HepG2 (cell line): ENCODE measurements around the gene CACTIN.

Experiments used
- BCLAF1 ChIP-seq: fragments of 450-650 bp; IDR thresholded peaks from 2 replicates; pipeline ENCODE4 v1.6.1; 2017; ENCODE audit warnings: mild to moderate bottlenecking
- CC2D1A ChIP-seq: sonication (generic); formaldehyde crosslinking; IDR thresholded peaks from 2 replicates; pipeline ENCODE4 v1.8.1; 2023; ENCODE audit warnings: mild to moderate bottlenecking, missing genetic modification reagents
- CREB1 ChIP-seq, 2 experiments: fragments of 450-650 bp in 1 of 2; IDR thresholded peaks; 2 replicates each; pipeline ENCODE4 v1.6.1; 2016 to 2017; ENCODE audit warnings: control low read depth in 1 of 2, mild to moderate bottlenecking in 1 of 2, missing compliant biosample characterization in 1 of 2, missing genetic modification characterization in 1 of 2
- EP300 ChIP-seq, 3 experiments: sonication (generic) in 1 of 3; formaldehyde crosslinking in 1 of 3; IDR thresholded peaks; 2 replicates each; pipeline versions ENCODE4 v1.5.1 to v1.6.1; 2011 to 2020; ENCODE audit warnings: low read depth in 2 of 3, low read length in 2 of 3, borderline replicate concordance in 1 of 3, improper control_type of control experiment in 1 of 3, mild to moderate bottlenecking in 1 of 3, missing genetic modification reagents in 1 of 3, moderate library complexity in 1 of 3
- KDM1A ChIP-seq: IDR thresholded peaks from 2 replicates; pipeline ENCODE4 v1.6.1; 2016; ENCODE audit warnings: missing compliant biosample characterization
- MXI1 ChIP-seq: IDR thresholded peaks from 3 replicates; pipeline ENCODE4 v1.6.1; 2012; ENCODE audit warnings: low read depth, low read length, inconsistent platforms, borderline replicate concordance
- POLR2A ChIP-seq, 2 experiments: IDR thresholded peaks; 2 replicates each; pipeline ENCODE4 v1.6.1; 2011; ENCODE audit warnings: low read depth in 2 of 2, low read length in 2 of 2, mild to moderate bottlenecking in 1 of 2, moderate library complexity in 1 of 2; ENCODE audit not compliant: insufficient read depth in 1 of 2
- TOE1 ChIP-seq: sonication (generic); formaldehyde crosslinking; IDR thresholded peaks from 2 replicates; pipeline ENCODE4 v1.4.0; 2020; ENCODE audit warnings: mild to moderate bottlenecking, missing genetic modification reagents
- ZNF260 ChIP-seq: sonication (generic); formaldehyde crosslinking; IDR thresholded peaks from 2 replicates; pipeline ENCODE4 v1.4.0; 2020; ENCODE audit warnings: missing genetic modification reagents, low read depth, mild to moderate bottlenecking, borderline replicate concordance
- ZNF574 ChIP-seq: sonication (generic); formaldehyde crosslinking; IDR thresholded peaks from 2 replicates; pipeline ENCODE4 v1.4.0; 2020; ENCODE audit warnings: missing genetic modification reagents
- ZNF766 ChIP-seq: sonication (generic); formaldehyde crosslinking; IDR thresholded peaks from 2 replicates; pipeline ENCODE4 v1.5.0; 2020; ENCODE audit warnings: missing genetic modification reagents, borderline replicate concordance
- TF ChIP-seq, protein P1 (sequence below): sonication (generic); formaldehyde crosslinking; IDR thresholded peaks from 2 replicates; pipeline ENCODE4 v1.5.0; 2020; ENCODE audit warnings: missing genetic modification reagents

DNA sequence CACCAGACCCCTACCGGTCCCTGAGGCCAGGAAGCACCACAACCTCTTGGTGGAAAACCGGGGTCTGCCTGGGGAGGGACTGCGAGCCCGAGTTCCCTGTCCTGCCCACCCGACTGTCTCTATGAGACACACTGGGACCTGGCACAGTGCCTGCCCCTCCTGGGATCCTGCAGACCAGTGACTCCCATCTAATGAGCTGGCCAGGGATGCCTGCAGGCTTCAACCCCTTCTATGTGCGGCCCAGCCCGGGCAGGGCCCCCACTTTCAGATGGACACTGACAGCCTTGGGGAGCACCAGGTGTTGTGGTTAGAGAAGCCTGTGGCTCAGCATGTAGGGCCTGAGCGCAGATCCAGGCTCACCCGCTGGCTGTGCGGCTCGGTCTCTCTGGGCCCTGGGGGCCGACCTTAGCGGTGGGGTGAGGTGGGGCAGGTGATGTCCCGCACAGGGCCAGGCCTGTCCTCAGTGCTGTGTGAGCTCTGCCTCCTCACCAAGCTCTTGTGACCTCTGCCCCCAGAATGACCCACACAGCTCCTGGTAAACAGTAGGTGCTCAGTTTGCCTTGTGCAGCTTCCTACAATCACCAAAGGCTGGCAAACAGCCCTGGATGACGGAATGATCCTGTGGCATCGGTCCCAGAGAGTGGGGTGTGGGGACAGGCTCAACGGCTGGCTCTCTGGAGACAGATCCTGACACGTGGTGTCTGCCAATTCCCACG, 17.9 kb upstream of the CACTIN start:
- TF ChIP-seq BCLAF1 (no peak), ZNF574 (CRISPR knock-in tag) (no peak), EP300 (IDR thresholded peaks at IDR 0.05; ENCODE audit: low read depth in 2 of 2, low read length in 2 of 2) (no peak), EP300 (CRISPR knock-in tag; IDR thresholded peaks at IDR 0.05; ENCODE audit: borderline replicate concordance) (no peak), ZNF766 (CRISPR knock-in tag) (no peak), CREB1 (IDR thresholded peaks at IDR 0.05) (no peak), CREB1 (CRISPR knock-in tag; IDR thresholded peaks at IDR 0.05) (no peak), KDM1A (CRISPR knock-in tag) (no peak), TOE1 (no peak), ZNF260 (CRISPR knock-in tag) (no peak), POLR2A (IDR thresholded peaks at IDR 0.05; ENCODE audit: insufficient read depth in 1 of 2, low read depth in 2 of 2, low read length in 2 of 2) (no peak), MXI1 (no peak), CC2D1A (CRISPR knock-in tag) (no peak)
- TF ChIP-seq, protein P1, sequence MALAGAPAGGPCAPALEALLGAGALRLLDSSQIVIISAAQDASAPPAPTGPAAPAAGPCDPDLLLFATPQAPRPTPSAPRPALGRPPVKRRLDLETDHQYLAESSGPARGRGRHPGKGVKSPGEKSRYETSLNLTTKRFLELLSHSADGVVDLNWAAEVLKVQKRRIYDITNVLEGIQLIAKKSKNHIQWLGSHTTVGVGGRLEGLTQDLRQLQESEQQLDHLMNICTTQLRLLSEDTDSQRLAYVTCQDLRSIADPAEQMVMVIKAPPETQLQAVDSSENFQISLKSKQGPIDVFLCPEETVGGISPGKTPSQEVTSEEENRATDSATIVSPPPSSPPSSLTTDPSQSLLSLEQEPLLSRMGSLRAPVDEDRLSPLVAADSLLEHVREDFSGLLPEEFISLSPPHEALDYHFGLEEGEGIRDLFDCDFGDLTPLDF (CRISPR knock-in tag), result no peak
